ENCODE data around the gene ULK2. TPM values are rescaled to one million over a fixed set of nuclear protein-coding genes. Genes with fewer than 3 reads are reported as not detected.

Gene ULK2
- total RNA-seq, 1 experiment from 2014 or later, result 12.7 TPM

DNA sequence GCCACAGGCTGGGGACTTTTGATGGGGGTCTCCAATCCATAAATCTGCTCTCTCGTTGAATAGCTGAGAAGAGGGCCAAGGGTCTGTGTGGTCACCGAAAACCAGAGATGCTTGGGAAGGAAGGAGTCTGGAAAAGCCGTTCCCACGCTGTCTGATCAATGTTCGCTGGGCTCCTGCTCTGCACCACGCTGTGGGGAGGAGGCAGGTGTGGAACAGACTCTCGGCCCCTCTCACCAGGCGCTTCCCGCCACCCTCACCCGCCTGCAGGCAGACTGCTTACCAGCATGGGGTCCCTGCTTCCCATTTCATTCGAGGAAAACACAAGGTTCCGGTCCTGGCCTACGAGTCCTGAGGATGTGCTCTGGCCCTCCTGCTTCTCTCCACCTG lies 118.9 kb downstream of the ULK2 start:
- CTCF ChIA-PET, result no interaction called here
- ATAC-seq, result no peak
- no peak for DNase-seq (ENCODE audit: low read depth, low spot score)
- TF ChIP-seq FOSL1 (IDR thresholded peaks at IDR 0.05; ENCODE audit: low read depth) (no peak), CTCF (IDR thresholded peaks at IDR 0.05 in 2 of 3, conservative IDR thresholded peaks at IDR 0.05 in 1 of 3; ENCODE audit: borderline replicate concordance in 1 of 3, insufficient read depth in 1 of 3, low read depth in 2 of 3, low read length in 2 of 3) (no peak), RAD21 (IDR thresholded peaks at IDR 0.05; ENCODE audit: low read depth) (no peak)
- Histone ChIP-seq H3K36me3 (ENCODE audit: control insufficient read depth in 1 of 2, insufficient read depth in 2 of 2, low read length in 2 of 2) (no peaks in the 10 kb centered on the region), H4K20me1 (ENCODE audit: insufficient read depth) (no peaks in the 10 kb centered on the region), H3K4me1 (ENCODE audit: control insufficient read depth in 1 of 2, insufficient read depth in 2 of 2, low read length in 2 of 2) (peaks cover 36 to 53% of the 10 kb centered on the region in 2 experiments), H2AFZ (ENCODE audit: low read depth, low read length, poor library complexity, severe bottlenecking) (no peak overlapping the region), H3K4me3 (replicated peaks in 1 of 2; ENCODE audit: low read depth in 1 of 2, low read length in 2 of 2) (no peak overlapping the region), H3K27me3 (ENCODE audit: insufficient read depth, low read length) (no peaks in the 10 kb centered on the region), H3K4me2 (ENCODE audit: low read length) (no peak overlapping the region), H3K9me3 (ENCODE audit: control insufficient read depth in 1 of 2, insufficient read depth in 1 of 2, low read depth in 1 of 2, low read length in 2 of 2) (no peaks in the 10 kb centered on the region), H3K9me2 (ENCODE audit: insufficient read depth) (no peaks in the 10 kb centered on the region), H3K27ac (ENCODE audit: low read depth, low read length) (no peak overlapping the region), H3K9ac (ENCODE audit: low read length) (no peak overlapping the region), H3K79me2 (ENCODE audit: insufficient read depth, low read length) (no peaks in the 10 kb centered on the region)
- no TSS peak for BruUV-seq (replicated peaks)
- RAD21 ChIA-PET (ENCODE audit: low non-redundant PET in 1 of 2, low total read pairs in 2 of 2, uncharacterized antibody in 2 of 2, unreplicated experiment in 2 of 2), result no interaction called here
- POLR2A ChIA-PET, result no interaction called here
- intact Hi-C loops (cut with micrococcal nuclease), result no loop called here

DNA sequence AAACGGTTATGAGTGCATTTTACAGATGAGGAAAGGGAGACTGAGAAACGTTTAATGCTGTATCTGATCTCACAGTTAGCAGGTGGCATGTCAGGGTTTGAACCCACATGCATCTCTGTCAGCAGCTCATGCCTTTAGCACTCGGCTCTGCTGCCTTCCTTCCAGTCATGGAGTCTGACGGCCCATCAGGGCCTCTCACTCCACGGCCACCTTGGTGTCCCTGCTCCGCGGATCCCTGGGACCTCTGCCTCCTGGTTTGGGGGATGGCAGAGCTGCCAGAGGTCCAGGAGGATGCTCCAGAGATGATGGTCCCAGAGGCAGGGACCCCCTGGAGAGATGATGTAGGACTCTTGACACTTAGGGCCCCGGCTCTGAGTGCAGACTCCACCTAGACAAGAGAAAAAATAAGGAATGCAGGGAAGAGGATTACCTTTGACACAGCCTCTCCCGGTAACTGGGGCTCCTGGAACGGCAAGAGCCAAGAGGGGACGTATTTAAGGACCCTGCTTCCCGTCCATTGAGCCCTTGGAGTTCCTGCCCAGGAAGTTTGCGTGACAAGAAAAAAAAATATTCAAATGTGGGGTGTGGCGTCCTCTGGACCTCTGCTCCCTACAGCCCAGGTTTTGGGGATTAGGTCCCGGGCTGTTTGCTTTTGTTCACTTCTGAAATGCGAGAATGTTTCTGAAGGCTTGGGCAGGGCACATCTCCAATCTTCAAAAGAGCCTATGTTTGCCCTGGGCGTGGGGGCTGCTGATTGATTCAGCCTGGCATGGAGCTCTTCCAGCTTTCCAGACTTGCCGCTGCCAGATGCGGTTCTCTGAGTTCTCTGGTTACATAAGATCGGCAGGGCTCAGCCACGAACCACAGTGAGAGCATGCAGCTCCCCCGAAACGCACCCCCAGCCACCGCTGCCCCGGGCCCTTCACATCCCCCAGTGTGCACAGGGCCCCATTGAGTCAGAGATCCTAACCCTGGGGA lies 119.6 kb downstream of the ULK2 start, which contains the start of gene ALDH3A1:
Gene ALDH3A1, minus strand, starts transcription at position 470 of the 978 bp plus-strand sequence. CDS start 3,169 bp downstream, outside the sequence.
- Histone ChIP-seq H3K9me2 (ENCODE audit: insufficient read depth) (no peaks in the 10 kb centered on the region), H3K4me3 (replicated peaks in 1 of 2; ENCODE audit: low read depth in 1 of 2, low read length in 2 of 2) (no peak within 1 kb of the TSS), H3K4me1 (ENCODE audit: control insufficient read depth in 1 of 2, insufficient read depth in 2 of 2, low read length in 2 of 2) (peaks cover 29 to 46% of the 10 kb centered on the region in 2 experiments), H3K79me2 (ENCODE audit: insufficient read depth, low read length) (no peaks in the 10 kb centered on the region), H3K4me2 (ENCODE audit: low read length) (no peak within 1 kb of the TSS), H3K27me3 (ENCODE audit: insufficient read depth, low read length) (no peaks in the 10 kb centered on the region), H3K9me3 (ENCODE audit: control insufficient read depth in 1 of 2, insufficient read depth in 1 of 2, low read depth in 1 of 2, low read length in 2 of 2) (no peaks in the 10 kb centered on the region), H4K20me1 (ENCODE audit: insufficient read depth) (no peaks in the 10 kb centered on the region), H2AFZ (ENCODE audit: low read depth, low read length, poor library complexity, severe bottlenecking) (no peak within 1 kb of the TSS), H3K9ac (ENCODE audit: low read length) (no peak within 1 kb of the TSS), H3K27ac (ENCODE audit: low read depth, low read length) (no peak within 1 kb of the TSS), H3K36me3 (ENCODE audit: control insufficient read depth in 1 of 2, insufficient read depth in 2 of 2, low read length in 2 of 2) (no peaks in the 10 kb centered on the region)
- intact Hi-C loops (cut with micrococcal nuclease), result no loop called here
- BruUV-seq (replicated peaks), result no TSS peak
- RAD21 ChIA-PET (ENCODE audit: low non-redundant PET in 1 of 2, low total read pairs in 2 of 2, uncharacterized antibody in 2 of 2, unreplicated experiment in 2 of 2), result no interaction called here
- POLR2A ChIA-PET, result no interaction called here
- no peak for TF ChIP-seq POLR2AphosphoS5 (IDR thresholded peaks at IDR 0.05; ENCODE audit: low read depth, low read length)
- no peak for TF ChIP-seq JUND (IDR thresholded peaks at IDR 0.05)
- no peak for TF ChIP-seq EZH2 (IDR thresholded peaks at IDR 0.05)
- TF ChIP-seq TCF7L2 (IDR thresholded peaks at IDR 0.05; ENCODE audit: borderline replicate concordance, extremely low read depth, insufficient read depth, insufficient read length), result no peak
- no peak for TF ChIP-seq FOSL1 (IDR thresholded peaks at IDR 0.05; ENCODE audit: low read depth)
- TF ChIP-seq CTCF (IDR thresholded peaks at IDR 0.05 in 2 of 3, conservative IDR thresholded peaks at IDR 0.05 in 1 of 3; ENCODE audit: borderline replicate concordance in 1 of 3, insufficient read depth in 1 of 3, low read depth in 2 of 3, low read length in 2 of 3), result no peak
- TF ChIP-seq REST (IDR thresholded peaks at IDR 0.05; ENCODE audit: low read depth), result no peak
- TF ChIP-seq SP1 (IDR thresholded peaks at IDR 0.05; ENCODE audit: low read depth), result no peak
- TF ChIP-seq RAD21 (IDR thresholded peaks at IDR 0.05; ENCODE audit: low read depth), result no peak
- ATAC-seq (no peak), DNase-seq (ENCODE audit: low read depth, low spot score) (no peak)
- CTCF ChIA-PET, result no interaction called here
